ENCODE measurements around the gene MEPCE.

MEPCE gene

DNA sequence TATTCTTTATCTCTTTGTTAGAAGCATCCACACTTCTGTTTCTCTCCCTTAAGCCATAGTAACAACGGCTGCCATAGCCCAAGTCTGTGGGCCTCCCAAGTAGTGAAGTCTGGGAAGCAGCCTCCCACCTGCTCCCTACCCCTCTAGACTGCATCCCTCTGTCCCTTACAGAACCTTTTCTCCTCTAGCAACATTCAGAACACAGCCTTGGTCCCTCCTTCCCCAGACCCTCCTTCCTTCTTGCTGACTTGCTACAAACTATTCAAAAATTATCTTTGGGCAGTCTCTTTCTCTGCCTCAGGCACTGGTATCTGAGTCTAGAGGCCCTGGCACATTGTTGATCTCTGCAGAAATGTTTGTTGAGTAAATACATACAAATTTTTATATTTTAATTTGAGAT, 51.8 kb downstream of the MEPCE start:
- no peak overlapping the region for H3K4me3 ChIP-seq (ENCODE audit: low read depth, low read length)

DNA sequence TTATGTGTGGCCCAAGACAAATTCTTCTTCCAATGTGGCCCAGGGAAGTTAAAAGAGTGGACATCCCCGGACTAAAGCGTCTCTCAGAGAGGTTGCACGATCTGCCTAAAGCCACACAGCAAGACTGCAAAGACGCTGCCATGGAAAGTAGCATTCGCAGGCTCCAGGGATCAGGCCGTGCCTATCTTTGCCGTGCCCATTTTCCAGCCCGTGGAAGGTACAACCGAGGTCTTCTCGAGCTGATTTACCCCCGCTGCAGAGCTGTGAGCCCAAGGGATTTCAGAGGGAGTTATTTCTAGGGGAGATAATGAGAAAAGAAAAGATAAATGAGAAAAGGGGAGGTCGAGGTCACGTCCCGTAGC, 53.1 kb downstream of the MEPCE start:
- H3K4me3 ChIP-seq (ENCODE audit: low read depth, low read length), result peak overlapping the region; percentile 38

DNA sequence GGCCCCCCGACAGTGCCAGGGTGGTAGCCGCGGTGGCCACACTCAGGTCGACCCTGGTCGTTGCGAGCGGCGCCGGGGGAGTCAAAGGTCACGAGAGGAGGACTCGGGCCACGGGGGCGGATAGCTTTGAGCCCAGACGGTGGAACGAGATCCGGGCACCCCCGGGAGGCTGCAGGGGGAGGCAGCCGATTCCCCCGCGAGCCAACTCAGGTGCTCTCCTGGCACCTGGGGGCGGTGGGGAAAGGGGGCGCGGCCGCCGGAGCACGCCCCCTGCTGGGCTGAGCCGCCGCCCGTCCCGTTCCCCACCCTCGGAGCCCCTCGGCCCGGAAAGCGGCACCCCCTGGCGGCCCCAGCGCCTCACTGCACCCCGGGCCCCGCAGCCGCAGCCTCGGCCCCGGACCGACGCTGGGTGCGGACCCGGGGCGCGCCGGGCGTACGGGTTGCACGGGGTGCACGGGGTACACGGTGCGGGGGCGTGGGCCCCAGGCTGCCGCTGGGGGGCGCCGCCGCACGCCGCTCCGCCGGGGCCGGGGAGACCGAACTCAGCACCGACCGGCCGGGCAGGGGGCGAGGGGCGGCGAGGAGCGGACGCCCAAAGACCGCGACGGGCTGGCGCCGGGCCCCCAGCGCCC, 53.6 kb downstream of the MEPCE start:
- peak overlapping the region; percentile 38 for H3K4me3 ChIP-seq (ENCODE audit: low read depth, low read length)
